Measurements from ENCODE around the gene RAD51B.

The RAD51B gene

DNA sequence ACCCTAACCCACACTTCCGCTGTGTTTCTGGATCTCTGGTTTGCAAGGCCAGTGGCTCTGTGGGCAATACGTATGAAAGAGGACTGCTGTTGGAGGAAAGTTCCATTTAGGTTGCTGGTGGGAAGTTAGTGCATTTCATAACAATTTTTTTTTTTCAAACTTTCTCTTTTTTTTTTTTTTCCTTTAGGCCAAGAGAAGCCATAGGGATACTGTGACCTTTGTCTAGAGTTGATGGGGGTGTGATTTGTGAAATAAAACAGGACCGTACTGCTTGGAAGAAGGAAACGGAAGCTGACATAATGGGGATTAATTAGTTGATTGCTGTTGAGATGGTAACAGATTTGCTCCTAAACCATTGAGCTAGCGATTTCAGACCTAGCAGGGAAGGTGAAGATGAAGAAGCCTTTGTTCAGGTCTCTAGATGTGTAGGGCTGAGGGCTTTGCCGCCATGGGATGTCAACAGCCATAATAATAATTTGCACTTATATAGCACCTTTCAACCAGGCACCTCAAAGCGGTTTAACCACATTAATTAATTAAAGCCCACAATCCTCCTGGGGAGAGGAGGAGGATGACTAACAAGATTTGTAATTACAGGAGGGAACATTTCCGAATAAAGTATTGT is 658.0 kb downstream of the RAD51B start:
- DNase-seq = no peak

DNA sequence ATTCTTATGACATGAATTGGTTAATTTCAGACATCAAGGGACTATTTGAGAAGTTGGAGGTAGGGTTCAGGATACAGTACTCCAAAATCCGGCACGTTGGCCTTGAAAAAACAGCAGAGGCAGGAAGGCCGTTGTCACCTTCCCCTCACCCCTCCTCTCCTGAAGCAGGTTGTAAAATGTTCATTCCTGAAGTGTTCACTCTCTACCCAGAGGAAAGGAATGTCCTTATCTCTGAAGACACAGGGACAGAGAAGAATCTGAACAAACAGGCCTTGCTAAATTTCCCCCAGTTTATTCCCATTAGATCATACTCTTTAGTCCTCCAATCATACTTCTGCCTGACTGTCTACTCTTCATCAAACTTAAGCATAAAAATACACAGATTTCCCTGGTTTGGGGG is 659.7 kb downstream of the RAD51B start:
- DNase-seq = no peak

DNA sequence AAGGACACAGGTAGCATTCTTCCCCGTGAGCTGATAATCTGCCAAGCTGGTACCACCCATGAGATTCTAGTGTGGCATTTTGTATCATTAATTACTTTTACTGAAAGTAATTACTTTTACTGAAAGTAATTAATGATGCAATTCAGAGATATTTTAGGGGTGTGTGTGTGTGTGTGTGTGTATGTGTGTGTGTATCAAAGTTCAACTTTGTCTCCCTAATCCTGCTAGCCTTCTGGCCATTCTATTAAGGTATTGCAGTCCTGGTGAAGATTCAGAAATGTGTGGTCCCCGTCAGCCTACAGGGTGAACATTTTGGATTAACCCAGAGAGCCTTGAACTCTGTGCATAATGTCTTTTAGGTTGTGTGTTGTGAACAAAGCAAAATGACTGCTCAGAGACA is 662.4 kb downstream of the RAD51B start:
- DNase-seq = no peak

DNA sequence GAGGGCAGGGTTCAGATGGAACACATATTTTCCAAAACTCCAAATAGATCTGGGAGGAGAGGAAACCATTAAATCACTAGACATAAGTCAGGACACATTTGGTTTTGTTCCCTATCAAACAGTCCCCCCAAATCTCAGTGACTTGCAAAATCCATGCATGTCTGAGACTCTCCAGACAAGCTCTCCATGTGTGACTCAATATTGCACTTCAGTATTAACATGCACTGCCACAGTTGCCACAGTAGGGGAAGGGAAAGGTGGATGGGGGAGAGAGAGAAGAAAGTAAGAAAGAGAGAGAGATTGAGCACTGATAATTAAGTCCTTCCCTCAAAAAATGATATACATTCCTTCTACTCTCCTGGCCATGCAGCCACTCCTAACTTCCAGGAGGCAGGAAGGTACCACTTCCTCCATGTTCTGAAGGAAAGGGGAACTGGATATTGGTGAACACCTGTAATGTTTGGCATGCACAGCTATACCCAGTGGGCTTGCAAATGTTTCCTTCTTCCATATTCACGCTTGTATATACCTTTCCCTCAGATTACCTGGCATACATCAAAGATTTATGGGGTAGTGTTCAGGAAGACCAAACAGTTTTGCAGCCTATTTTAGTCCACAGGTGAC is 663.3 kb downstream of the RAD51B start:
- no peak for DNase-seq

DNA sequence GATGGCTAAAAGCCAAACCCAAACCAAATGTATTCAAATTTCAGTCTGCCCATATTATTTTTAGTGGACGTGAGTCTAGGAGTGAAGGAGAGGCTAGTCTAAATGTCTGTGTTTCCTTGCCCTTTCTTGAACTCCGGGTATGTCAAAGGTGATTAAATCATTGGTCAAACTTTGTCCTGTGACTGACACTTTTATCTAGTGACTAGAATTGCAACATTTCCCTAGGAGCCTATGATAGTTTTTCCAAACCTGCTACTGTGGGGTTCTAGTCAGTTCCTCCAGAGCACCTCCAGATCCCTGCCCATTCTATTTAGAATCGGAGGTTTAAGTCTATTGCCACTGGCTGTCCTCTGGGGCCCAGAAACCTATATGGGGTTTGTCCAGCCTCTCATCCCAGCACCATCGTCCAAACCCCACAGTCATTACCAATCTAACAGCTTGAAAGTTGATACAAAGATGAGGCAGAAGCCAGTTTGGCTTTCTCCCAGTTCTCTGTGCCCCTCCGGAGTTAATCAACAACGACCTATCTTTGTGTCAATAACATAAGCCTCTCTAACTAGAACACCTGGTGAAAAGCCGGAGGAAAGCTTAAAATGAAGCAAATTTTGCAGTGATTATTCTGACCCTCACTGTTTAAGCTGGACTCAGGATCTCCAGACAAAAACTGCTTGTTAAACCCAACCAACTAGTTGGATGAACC is 666.6 kb downstream of the RAD51B start:
- DNase-seq = no peak

DNA sequence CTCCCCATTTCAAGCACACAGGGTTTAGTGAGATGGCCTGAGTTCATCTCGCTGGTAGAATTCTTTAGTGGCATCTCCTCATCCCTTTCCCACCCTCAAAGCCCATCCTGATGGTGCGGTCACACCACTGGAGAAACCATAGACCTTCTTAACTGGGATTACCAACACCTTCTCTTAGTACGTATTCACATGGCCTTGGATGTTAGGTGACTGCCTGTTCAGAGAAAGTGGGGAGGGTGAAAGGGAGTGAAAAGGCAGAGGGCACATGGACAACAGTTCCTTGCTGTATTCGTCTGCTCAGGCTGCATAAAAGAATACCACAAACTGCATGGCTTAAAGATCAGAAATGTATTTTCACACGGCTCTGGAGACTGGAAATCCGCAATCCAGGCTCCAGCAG is 667.2 kb downstream of the RAD51B start:
- no peak for DNase-seq

DNA sequence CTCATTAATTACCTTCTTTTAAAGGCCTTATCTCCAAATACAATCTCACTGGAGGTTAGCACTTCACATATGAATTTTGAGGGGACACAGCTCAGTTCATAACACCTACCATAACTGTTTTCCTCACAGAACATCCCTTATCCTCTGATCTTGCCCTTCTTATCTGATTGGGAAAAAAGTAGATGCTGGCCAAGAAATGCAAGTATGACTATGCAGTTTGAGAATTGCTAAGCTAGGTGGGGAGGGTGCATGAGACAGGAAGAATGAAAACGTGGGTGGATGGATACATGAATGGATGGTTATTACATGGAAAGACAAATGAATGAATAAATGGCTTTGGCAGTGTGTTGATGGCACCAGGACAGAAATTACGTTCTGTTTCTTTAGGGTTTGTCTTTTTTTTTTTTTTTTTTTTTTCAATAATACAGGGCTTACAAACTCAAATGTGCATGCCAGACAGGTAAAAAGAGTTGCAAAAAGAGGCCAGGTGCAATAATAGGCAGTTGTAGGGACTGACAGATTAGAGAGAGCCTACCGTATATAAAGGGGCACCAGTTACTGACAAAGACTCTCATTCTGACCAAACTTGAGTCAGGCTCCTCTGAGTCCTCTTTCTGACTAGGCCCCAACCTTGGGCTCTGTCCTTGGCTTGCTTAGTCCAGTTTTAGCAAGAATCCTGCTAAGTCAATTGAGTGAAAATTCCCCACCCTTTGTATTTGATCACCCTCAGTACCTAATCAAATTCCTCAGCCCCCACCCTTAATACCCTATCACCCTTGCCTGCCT is 668.4 kb downstream of the RAD51B start:
- DNase-seq = no peak

DNA sequence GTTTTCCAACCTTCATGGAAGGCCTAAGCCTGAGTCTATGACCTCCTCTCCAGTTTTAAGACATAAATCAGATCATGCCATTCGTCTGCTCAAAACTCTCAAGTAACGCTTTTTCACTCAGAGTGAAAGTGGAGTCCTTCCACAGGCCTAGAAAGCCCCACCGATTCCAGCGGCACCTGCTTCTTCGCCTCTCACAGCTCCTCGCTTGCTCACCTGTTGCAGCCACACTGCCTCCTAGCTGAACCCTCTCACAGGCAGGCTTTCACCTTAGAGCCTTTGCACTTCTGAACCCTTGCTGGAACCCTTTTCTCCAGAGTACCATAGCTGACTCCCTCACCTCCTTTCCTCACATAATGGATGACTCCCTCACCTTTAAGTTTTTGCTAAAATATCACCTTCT is 672.2 kb downstream of the RAD51B start:
- DNase-seq = no peak

DNA sequence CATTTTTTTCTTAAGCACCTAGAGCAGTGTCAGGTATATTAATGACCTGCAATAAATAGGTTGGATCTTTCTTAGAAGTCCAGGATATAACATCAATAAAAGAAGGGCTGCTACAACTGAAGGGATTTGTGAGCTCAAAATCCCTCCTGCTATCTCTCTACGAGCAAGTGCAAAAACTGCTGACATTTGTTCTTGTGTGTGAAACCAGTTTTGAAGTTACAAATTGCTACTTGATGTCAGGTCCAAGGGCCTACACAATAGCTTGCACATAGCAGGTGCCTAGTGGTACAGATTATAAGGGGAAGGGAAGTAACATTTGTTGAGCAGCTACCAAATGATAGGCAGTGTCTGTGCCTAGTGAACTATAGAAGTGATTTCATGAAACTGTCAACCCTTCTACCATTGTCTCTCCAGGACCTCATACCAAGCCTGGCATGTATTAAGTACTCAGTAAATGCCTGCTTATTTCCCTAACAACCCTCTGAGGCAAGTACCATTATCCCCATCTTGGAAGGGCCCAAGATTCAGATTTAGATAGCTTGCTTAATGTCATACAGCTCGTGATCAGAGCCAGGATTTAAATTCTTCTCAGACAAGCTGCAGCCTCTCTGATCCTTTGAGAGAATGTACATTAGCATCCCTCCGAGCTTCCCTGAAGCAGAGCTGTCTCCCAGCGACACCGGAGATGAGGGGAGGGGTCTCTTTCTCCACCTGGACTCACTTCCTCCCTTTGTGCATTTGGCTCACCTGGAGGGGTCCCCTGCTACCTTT is 673.0 kb downstream of the RAD51B start:
- DNase-seq = no peak

DNA sequence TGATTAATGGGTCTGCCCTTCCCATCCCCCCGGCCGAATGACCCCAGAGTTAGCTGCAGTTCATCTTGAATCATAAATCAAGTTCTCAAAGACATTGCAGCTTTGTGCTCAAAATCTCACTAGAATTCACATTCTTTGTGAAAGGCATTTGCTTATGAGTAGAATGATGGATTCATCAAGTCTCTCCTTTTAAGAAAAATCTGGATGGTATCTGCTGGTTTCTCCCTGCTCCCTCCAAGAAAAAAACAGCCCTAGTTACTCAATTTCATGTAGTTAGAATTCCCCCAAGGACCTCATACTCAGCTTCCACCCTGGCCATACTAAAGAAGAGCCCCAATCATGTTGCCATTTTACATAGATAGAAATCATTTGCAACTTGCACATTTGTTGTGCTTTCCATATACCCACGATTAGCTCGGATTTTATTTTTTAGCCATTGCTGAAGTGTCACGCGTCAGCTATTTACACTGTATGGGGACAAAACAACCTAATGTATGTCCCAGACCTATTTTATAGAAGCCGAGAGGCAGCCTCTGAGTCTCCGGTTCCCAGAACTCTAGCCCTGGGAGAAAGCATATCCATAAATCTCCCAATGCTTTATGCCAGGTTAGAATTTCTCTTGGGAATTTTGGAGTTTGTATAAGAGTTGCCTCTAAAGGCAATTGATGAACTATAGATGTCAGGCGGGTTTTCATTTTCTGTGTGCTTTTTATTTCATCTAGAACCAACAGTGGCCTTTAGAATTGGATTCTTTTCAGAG is 673.8 kb downstream of the RAD51B start:
- DNase-seq = no peak

DNA sequence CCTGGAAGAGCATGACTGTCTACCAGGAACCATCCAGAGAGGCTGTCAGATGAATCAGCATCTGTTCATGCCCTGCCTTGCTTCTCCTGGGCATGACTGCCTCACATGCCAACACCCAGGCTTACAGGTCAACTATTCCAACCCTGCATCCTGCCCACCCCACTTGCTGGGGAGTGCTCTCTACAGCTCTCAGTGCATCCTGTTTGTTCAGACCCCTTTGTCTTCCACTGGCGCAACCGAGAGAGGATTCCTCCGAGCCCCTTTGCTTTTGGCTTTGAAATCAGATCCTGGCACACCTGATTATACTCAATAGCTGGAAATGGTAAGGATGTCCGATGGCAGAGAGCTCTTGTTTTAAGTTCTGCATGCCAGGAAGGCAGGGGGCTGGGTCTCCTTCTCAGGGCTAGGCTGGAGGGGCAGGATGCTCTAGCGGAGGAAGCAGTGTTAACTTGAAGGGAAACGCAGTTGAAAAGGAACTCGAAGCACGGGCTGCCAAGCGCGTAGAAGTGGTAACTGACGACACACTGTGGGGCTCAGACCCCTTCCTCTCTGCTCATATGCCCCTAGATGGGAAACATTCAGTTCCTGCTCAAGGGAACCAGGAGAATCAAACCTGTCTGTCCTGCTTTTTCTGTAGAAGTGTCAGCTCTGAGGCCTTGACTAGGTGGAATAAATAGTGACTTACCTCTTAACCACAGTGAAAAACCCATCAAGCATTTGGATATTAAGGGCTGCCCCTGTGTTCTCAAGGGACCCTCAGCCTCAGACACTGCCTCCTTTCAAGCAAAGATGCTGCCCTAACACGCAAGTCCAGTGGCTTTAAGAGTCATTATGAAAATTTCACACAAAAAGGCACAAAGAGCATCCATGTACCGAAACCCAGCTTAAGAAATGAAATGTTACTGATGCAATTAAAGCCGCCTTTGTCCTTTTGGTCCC is 675.8 kb downstream of the RAD51B start:
- no peak for DNase-seq

DNA sequence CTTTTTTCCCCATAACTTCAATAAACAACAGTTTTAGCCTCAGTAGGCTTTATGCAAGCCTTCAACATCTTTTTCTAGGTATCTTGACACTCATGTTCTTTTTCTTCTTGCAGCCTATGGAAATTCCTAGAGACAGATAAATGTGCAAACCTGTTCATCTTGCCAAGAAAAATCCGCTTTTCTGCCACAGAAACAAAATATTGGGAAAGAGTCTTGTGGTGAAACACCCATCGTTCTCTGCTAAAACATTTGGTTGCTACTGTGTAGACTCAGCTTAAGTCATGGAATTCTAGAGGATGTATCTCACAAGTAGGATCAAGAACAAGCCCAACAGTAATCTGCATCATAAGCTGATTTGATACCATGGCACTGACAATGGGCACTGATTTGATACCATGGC is 677.4 kb downstream of the RAD51B start:
- no peak for DNase-seq

DNA sequence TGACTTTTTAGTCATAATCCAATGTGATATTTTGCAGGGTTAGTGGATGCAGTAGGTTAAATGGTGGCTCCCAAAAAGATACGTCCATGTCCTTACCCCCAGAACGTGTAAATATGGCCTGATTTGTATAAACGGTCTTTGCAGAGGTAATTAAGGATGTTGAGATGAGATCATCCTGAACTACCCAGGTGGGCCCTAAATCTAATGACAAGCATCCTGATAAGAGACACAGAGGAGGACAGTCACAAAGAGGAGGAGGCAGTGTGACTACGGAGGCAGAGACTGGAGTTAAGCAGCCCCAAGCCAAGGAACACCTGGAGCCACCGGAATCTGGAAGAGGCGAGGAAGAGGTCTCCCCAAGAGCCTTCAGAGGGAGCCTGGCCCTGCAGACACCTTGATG is 679.9 kb downstream of the RAD51B start:
- no peak for DNase-seq

DNA sequence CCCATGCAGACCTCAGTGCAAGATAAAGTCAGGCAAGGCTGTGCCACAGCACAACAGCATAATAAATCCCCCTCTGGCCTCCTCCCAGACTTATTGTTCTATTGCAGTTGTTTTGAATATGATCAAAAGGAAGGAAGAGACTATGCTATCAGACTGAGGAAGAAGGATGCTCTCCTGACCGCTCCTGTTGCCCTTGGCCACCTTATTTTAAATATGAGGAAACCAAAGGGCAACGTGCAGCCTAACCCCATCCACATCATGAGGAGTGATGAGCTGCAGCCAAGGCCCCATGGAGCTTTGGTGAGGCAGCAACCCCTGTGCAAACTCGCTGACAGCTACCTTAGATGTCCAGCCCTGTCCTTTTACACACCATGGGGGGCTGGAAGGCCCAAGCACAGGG is 681.6 kb downstream of the RAD51B start:
- no peak for DNase-seq

DNA sequence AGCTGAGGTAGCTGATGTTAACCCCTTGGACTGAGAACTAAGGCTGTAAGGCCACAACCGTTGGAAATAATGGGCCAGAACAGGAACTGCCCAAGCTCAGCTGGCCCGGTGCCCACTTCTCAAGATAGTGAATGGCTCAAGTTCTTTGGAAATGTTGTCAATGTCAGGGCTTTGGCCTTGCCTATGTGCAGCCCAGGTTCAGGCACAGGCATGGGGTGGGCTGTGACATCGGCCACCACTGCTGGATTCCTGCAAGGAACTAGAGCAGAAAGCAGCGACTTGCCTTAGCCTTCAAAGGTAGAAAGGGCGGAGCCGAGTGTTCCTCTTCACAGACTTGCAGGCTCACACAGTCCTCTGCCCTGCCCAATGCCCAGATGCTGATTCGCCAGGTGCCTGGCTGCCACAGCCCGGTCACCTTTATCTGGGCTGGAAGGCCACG is 682.1 kb downstream of the RAD51B start:
- DNase-seq = no peak

DNA sequence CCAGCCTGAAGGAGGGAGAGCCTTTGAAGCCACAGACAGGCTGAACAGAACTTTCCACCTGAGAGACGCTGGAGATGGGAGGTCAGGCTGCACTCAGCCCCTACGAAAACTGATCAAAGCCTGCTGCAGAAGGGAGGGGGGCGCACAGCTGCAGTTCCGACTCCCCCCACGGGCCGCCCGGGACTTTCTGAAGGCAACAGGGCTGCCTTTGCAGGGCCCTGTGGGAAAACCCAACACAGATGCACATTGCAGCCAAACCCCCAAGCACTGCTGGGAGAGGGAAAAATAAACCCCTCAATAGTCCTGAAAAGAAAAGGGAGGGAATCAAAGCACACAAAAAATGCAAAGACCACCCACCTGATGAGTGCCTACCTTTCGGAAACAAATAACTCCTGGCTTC is 682.7 kb downstream of the RAD51B start:
- no peak for DNase-seq

DNA sequence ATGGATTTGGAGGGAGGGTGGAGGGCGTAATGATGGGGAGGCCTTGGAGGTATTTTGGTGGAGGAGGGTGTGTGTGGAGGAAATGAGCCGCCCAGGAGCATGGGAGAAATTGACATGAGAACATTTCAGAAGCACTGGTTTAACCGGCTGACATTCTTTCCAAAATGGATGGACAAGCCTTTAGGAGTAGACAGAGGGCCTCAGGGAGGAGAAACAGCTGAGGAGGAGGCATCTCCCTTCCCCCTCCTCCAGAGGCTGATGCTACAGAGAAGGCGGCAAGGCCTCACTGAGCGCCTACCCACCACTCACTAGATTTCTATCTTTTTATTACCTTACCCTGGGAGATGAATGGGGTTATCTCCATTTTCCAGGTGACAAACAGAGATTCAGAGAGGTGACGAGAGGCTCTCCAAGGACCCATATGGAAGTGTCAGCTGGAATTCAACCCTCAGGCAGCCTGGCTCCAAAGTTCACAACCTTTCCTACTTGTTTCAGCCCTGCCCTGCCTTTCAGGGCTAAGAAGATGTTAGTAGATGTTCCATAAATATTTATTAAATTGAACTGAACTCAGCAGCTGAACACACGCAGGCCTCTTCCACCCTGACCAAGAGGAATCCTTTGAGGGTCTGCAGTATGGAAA is 683.7 kb downstream of the RAD51B start:
- DNase-seq = no peak

DNA sequence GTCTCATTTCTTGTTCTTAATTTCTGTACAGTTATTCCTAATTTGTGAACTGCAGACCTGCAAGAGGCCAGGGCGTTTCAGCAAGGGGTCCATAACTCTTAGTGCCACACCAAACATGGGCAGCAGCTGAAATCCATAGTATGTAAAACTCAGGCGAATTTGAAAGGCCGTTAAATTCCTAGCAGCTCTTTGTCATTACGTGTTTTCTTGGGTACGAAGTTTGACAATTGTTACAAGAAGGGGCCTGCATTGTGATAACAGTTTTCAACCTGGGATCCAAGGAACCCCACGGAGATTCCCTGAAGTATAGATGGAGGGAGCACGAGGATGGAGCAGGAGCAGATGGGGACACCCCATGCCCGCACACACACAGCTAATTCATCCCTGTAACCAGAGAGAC is 685.3 kb downstream of the RAD51B start:
- no peak for DNase-seq

DNA sequence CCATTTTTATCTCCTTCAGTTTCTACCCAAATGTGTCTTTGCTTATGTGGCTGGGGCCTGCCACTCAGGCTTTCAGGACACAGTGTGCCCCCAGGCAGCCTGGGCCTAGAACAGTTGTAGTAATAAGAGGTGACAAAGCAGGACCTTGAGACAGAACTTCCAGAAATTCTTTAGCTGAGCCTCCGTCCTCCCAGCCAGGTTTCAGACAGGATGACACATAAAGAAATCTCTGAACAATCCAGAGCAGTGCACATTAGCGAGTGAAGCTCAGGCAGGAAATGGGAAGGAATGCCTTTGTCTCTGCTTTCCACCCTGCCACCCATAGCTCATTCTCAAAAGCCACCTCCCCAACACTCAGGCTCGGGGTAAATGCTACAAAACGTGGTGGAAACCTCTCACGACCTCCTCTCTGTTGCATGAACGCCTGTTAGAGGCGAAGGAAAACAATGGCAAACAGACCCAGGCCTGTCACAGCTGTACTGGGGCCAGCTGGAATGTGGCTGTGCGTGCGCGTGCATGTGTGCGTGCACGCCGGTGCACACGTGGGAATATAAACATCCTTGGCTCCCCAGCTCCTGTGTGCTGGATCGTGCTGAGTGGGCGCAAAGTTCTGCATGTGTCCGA is 686.6 kb downstream of the RAD51B start:
- DNase-seq = no peak

Data from DMS 273 treated with DMSO at 0.1 percent for 48 hours (cell line).